ENCODE results near the gene TBC1D26.
"Not testable (repeated sequence)": the region's sequence is repeated elsewhere in the genome, so short reads cannot be mapped to it uniquely, and the experiment has no call there.

The TBC1D26 gene

DNA sequence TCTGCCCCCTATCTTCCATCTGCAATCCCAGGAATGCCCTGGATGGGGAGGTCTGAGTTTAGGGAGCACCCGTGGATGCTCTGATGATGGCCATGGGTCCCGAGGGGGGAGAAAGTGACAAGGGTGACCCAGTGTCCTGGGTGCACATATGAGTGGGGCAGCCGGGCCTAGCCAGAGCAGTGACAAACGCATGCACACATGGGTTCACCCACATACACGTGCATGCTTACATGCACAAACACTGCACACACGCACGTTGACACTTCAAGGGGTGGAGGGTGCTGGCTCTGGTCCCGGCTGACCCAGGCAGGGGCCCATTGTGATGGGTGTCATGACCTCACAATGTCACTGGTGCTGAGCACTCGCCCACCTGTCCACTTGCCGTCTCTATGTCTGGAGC is at the start of gene TBC1D26:
Gene TBC1D26, plus strand, starts transcription at position 384 of the 400 bp plus-strand sequence. CDS start 3,066 bp downstream, outside the sequence.
- not testable (repeated sequence) for DNase-seq

DNA sequence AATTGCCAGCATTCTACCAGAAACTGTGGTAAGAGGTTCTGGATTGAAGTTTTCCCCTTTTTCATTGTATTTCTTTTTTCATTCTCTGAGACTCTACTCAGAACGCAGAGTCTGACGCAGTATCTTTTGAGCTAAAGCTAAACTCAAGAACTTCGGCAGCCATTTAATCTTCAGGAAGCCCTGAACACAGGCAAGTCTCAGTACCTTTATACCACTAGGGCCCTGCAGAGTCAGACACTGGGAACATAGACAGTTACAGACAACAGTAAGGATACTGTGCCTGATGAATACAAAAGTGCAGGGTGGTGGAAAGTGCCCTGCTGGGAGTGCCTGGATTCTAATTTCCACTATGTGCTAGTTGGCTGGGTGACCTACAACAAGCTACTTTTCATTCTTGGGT is 48.9 kb upstream of the TBC1D26 start:
- DNase-seq, result not testable (repeated sequence)

DNA sequence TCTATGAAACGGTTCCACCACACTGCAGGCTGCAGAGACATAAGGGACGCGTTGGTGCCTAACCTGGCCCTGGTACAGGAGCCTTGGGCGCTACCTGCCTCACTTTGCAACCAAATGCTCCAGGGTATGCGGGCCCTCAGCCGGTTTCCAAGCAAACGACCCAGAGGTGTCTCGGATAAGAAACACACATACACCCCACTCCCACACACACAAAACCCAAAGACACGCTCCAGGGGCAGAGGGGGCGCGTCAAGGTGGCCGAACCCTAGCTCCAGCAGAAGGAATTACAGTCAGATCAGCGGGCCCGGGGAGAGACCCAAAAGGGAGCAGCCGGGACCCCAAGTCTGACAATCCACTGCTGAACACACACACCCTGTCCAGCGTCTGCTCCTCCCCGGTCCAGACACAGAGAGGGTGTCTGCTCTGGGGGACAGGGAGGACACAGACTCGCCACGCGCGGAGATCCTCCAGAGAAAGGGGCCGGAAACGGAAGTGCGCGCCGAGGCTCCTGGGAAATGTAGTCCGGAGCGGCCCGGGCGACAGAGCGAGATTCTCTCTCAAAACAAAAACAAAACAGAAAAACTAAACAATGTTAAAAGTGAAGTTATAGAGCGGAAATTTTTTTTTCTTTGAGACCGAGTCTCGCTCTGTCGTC is 48.1 kb upstream of the TBC1D26 start, which contains the start of gene TRIM16:
Gene TRIM16, minus strand, starts transcription at position 488 of the 655 bp plus-strand sequence. CDS start 32,702 bp downstream, outside the sequence.
- not testable (repeated sequence) for DNase-seq

DNA sequence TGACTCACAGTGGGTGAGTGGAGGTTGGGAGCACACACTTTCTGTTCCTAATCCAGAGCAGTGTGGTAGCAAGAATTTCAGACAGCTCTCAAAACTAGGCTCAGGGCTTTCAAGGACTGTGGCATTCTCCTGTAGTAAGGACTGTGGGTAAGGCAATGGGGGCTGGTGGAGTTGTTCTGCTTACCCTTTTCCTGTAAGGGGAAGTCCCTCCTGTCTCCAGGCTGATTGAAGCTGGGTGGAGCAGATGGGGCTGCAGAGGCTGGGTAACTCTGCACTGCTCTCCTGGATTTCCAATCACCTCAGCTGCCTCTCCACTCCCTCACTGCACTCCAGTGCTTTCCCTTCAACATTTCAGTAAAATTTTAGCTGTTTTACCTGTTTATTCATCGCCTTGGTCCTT is 44.6 kb upstream of the TBC1D26 start:
- DNase-seq, result not testable (repeated sequence)

DNA sequence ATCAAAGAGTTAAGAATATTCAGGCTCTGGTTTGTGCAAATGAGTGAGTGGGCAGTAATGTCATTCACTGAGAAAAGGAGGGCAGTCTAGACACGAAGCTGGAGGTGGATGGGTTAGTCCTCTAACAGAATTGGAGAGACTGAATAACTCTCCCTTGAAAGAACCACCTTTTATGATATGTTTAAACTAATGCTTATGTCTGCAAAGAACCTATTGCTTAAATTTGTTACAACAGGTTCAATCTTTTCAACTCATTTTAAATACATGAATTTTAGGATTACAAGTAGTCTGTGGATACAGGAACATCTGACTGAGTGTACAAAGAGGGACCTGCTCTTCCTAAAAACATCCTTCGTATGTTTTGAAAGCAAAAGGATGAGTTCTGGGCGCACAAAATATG is 33.1 kb upstream of the TBC1D26 start:
- not testable (repeated sequence) for DNase-seq

DNA sequence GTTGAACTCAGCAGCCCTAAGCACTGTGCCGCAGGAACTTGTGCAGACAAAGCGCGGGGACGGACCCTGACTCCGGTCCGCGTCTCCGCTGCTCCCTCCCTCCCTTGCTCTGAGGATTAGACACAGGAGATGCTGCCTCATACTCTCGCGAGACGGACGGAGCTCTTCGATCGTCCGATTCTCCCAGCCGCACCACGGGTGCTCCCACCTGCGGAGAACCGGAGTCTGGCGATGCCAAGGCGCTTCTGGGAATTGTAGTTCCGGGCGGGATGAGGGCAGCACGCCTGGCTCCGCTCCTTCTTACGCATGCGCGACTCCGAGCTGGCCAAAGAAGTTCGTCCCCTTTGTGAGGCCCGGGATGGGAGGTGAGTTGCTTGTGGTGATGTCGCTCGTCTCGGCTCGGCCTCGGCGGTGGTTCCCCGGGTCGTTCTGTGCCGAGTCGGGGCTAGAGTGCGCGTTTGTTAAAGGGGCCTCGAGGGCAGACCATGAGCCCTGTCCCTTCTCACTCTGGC is 32.6 kb upstream of the TBC1D26 start, which contains the start of gene ZNF286A:
Gene ZNF286A, plus strand, starts transcription at position 340 of the 512 bp plus-strand sequence. CDS start 578 bp downstream, outside the sequence.
- DNase-seq, result peak; percentile 95

DNA sequence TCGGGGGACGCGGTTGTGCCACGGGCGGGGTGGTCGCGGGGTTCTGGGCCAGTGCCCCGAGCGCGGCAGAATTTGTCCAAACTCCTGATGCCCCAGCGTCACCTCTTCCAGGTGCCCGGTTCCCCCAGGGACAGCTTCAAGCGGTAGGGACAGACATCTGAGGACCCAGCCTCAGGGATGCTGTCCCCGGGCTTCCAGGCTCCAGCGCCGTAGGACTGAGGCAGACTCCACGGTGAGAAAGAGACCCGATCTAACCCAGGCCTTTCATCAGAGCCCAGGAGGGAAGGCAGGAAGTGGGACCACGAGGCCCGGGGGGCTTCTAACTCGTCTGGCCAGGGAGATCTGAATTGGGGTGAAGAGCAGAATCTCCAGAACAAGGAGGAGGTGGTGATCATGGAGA is 32.1 kb upstream of the TBC1D26 start:
- DNase-seq, result not testable (repeated sequence)

DNA sequence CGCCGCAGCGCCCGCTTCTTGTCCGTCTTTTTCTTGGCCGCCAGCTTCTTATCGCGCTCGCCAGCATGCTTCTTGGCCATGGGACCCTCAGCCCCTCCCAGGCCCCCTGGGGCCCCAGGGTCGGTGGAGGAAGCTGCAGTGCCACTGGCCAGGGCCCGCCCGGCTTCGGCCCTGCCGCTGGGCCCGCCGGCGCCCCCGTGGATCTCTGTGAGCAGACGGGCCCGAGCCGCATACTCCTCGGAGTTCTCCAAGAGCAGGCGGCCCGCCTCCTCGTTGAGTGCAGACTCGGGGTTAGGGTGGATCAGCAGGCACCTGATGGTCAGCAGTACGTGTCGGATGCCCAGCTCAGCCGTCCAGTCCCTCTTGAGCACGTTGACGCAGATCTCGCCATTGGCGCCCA is 27.8 kb upstream of the TBC1D26 start:
- DNase-seq, result not testable (repeated sequence)

DNA sequence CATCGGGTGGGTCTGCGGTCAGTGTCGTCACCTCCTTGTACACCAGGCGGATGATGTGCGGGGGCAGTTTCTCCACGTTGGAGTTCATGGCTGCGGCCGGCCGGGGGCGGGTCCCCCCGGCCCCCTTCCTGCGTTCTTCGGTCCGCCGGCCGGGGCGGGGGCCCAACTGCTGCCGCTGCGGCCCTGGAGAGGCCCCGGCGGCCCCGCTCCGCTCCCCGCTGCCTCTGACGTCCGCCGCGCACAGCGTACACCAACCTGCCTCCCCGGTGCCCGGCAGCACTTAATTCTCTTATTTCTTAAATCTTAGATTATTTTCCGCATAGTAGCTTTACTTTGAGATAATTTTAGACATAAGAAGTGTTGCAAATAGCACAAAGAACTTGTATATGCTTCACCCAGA is 27.3 kb upstream of the TBC1D26 start:
- not testable (repeated sequence) for DNase-seq

DNA sequence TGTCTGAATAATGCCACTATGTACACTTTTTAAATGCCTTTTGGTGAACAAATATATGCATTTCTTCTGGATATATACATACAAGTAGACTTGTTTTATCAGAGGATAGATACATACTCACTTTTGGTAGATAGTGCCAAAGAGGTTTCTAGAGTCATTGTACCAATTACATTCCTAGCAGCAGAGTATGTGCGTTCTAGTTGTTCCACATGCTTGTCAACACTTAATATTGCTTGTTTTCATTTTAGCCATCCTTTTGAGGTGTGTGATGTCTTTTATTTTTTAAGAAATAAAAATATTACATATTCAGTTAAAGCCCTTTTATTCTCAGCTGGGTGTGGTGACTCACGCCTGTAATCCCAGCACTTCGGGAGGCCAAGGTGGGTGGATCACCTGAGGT is 23.2 kb upstream of the TBC1D26 start:
- not testable (repeated sequence) for DNase-seq

DNA sequence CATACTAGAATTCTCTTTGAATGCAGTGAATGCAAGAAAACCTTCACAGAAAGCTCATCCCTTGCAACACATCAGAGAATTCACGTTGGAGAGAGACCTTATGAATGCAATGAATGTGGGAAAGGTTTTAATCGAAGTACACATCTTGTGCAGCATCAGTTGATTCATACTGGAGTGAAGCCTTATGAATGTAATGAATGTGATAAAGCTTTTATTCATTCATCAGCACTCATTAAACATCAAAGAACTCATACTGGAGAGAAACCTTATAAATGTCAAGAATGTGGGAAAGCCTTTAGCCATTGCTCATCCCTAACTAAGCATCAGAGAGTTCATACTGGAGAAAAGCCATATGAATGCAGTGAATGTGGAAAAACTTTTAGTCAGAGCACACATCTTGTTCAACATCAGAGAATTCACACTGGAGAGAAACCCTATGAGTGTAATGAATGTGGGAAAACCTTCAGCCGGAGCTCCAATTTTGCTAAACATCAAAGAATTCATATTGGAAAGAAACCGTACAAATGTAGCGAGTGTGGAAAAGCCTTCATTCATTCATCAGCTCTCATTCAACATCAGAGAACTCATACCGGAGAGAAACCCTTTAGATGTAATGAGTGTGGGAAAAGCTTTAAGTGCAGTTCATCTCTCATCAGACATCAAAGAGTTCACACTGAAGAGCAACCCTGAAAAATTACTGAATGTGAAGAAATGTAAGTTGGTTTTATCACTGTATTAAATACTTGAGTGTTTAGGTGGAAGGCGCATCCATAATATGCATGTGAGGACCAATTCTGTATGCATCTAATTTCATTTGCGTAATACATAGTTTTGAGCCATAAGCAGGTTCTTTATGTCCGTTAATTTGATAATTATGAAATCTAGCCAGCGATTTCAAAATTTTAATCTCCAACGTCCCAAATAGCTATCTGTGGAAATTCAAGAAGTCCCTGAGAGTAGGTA is 15.2 kb upstream of the TBC1D26 start:
- DNase-seq, result not testable (repeated sequence)

DNA sequence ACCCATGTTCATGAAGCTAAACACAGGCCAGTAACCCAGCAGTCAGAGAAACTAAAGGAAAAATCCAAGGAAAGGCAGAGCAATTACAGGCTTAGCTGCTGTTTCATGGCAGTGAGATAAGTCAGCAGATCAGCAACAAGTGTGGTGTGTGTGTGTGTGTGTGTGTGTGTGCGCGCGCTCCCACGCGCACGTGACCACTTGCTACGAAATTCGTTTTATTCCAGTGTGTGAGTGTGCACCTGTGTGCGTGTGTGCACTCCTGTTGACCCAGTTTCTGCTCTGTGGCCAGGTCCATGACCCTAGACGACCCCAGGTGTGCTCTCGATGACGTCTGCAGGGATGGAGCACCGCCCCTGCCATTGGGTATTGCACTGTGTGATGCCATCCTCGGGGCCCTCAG is 1.5 kb upstream of the TBC1D26 start:
- DNase-seq, result not testable (repeated sequence)

DNA sequence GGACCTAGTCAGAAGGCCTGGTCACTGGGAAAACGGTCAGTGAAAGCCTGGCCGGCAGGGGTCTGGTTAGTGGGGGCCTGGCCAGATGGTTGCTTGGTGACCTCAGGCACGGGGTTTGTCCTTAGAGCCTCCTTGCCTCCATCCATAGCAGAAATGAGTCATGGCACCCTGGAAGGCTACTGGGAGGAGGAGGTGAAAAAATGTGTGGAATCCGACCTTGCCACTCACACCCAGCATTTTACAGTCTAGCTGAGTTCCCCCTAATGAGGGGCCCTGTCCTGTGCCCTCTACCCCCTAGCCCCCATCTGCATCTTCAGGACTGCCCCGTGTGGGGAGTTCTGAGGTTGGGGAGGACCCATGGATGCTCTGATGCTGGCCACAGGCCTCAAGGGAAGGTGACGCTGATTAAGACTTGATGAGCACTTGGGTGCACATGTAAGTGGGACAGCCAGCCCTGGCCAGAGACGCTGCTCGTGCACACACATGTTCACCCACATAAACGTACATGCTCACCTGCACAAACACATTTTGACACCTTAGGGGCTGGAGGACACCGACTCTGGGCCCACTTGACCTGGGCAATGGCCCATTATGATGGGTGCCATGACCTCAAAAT is 1.2 kb downstream of the TBC1D26 start:
- not testable (repeated sequence) for DNase-seq

DNA sequence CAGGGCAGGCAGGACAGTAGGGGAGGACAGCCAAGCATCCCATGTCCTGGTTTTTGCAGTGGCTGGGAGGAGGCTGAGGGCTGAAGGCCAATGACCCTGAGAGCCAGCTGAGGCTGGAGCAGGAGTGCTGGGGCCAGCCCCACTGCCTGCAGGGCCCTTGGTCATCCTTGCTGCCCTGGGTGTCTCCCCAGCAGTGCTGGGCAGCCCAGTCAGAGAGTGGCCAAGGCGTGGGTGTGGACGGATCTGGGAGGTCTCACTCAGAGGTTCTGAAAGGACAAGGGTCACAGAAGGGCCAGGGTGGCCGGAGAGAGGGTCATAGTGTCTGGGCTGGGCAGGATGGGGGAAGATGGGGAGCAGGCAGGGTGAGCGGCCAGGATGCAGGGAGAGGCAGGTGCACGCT is 4.5 kb downstream of the TBC1D26 start:
- DNase-seq, result not testable (repeated sequence)

DNA sequence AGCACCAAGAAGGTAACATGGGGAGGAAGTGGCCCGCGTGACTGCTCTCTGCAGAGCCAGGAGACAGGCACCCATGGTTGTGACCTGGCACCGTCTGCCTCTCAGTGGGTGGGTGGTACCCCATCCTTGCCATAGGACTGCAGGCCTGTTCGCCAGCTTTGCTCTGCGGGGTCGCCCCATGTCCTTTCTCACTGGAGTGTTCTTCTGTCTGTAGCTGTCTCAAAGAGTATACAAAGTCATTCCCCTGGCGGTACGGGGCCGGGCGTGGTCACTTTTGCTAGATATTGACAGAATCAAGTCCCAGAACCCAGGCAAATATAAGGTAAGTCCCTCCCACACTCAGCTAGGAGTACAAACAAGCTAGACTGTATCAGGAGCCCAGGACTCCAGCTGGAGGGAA is 6.0 kb downstream of the TBC1D26 start:
- no peak for DNase-seq

DNA sequence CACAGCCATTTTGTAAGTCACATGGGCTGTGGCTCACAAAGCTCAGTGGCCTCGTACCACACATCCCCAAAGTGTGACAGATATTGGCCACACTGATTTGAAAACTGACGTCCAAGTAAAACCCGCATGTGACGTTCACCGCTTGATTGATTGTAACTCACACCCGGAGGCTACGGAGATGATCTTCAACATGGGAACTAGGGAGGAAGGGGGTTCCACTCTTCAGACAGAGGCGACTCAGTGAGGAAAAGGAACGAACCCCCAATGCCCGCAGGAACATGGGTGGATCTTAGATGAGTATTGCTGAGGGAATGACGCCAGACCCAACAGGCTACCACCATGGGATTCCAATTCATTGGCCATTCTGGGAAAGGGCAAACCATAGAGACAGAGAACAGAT is 7.2 kb downstream of the TBC1D26 start:
- DNase-seq, result not testable (repeated sequence)

DNA sequence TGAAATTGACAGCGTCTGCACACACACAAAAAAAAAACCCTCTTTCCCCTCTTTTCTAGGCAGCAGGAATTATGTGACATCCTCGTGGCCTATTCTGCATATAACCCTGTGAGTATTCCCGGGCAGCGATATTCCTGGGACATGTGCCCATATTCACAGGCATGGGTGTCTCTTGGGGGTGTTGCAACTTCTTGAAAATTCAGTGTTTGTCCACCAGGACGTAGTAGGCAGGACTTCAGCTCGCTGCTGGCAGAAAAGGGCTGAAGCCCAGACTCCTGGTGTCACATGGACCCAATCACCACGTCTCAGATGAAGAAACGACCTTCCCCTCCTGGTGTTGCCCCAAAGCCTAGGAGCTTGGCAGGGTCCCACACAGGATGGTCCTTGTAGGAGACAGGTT is 8.0 kb downstream of the TBC1D26 start:
- not testable (repeated sequence) for DNase-seq

DNA sequence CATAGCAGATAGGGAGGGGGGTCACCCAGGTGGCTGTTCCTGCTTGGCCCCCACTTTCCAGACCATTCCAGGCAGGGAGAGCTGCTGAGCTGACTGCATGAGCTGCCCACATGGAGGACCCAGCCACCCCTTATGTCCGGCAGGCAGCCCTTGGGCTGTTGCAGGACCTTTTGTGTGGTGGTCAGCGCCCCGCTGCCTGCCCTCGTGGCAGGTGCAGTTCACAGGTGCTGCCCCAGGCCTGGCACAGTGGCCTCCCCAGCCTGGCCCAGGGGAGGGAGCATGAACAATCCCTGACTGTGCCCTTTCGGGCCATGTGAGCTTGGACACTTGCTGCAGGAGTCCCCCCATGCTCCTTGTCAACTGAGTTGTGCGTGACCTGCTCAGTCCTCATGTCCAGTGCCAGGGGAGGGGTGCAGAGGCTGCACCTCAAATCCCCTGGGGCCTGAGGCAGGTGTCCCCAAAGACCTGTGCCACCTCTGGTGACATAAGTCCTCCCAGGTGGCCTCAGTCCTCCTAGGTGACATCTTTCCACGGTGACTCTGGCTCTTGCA is 8.6 kb downstream of the TBC1D26 start:
- no peak for DNase-seq

DNA sequence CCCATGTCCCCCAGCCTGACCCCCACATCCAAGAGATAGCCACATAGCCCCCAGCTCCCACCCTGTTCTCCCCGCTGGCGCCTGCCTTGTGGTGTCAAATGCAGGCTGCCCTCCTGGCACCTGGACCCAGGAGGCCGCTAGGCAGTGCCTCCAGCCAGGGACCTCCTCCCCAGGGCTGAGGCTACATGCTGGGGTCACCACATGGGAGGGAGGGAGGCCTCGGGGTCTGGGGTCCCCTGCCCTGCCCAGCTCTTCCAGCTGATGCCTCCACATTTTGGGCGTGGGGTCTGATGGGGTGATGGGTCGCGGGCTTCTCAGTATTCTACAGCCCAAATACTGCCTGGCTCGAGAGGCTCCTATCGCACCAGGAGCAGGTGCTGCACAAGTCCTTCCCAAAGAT is 9.5 kb downstream of the TBC1D26 start:
- no peak for DNase-seq

DNA sequence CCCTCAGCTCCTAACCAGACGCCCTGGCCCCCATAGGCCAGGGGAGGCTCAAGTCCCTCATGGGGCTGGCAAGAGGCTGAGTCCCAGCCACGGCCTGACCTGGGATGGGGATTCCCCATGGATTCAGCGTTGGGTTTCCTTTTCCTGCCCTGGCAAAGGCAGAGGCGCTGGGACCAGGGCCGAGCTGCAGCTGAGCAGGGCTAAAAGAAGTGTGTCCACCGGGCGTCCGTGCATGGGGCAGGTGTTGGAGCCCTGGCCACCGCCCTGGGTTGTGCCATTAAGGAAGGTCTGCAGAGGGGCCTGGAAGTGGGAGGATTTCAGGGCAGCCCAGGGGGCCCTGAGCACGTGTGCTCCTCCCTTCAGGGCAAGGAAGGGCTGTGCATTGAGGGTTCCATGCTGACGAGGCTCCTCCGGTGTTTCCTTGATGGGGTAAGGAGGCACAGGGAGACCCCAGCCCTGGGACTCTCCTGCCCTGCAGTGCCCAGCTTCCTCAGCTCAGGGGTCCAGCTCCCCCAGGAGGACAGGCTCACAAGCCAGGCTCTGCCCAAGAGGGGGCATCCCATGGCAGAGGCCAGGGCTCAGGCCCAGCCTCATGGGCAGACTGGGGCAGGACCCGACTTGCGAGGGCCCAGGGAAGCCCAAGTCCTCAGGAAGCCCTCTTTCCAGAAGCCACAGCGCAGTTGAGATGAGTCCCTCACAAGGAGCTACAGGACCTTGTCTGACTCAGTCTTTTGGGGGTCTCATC is 10.1 kb downstream of the TBC1D26 start:
- DNase-seq, result no peak

DNA sequence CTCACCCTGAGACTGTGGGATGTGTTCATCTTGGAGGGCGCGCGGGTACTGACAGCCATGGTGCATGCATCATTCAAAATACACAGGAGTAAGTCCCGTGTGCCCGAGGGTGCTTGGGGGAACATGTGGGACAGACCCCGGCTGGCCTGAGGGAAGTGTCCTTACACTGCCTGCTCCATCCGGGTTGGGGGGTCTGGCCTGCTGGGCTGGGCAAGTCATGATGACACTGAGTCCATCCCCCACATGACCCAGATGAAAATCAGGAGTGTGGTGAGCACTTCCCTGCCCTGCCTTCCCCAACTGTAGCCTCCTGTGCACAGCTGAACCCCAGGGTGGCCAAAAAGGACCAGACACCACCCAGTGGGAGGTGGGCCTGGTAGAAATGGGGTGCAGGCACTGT is 10.8 kb downstream of the TBC1D26 start:
- no peak for DNase-seq
